ENCODE results near the gene OR1J4.
"Not testable (repeated sequence)": the region's sequence is repeated elsewhere in the genome, so short reads cannot be mapped to it uniquely, and the experiment has no call there.

Gene OR1J4

GRCh38 chr9:122518841-122519240 is at the start of gene OR1J4:
TSS of gene OR1J4 (plus strand) at chr9:122519141. CDS start at chr9:122519141, 0 bp downstream.
- no peak for DNase-seq

GRCh38 chr9:122474561-122474960 is 44.4 kb upstream of the OR1J4 start:
- no peak for DNase-seq

GRCh38 chr9:122475717-122476116 is 43.2 kb upstream of the OR1J4 start:
- no peak for DNase-seq

- DNase-seq, result no peak
Observed at GRCh38 chr9:122477346-122477745, 41.6 kb upstream of the OR1J4 start.

- DNase-seq, result no peak
Observed at GRCh38 chr9:122477826-122478225, 41.1 kb upstream of the OR1J4 start, which contains the start of gene OR1J1. TSS of gene OR1J1 (minus strand) at chr9:122477926. CDS start at chr9:122477926, 0 bp downstream.

- no peak for DNase-seq
Observed at GRCh38 chr9:122479062-122479461, 39.9 kb upstream of the OR1J4 start.

GRCh38 chr9:122498883-122499288 is 20.1 kb upstream of the OR1J4 start:
- DNase-seq, result peak; percentile 35

GRCh38 chr9:122506964-122507363 is 12.0 kb upstream of the OR1J4 start:
- no peak for DNase-seq

GRCh38 chr9:122510502-122510901 is 8.4 kb upstream of the OR1J4 start, which contains the start of gene OR1J2:
TSS of gene OR1J2 (plus strand) at chr9:122510802. CDS start at chr9:122510802, 0 bp downstream.
- no peak for DNase-seq

- DNase-seq, result no peak
Observed at GRCh38 chr9:122518226-122518625, 715 bp upstream of the OR1J4 start.

- no peak for DNase-seq
Observed at GRCh38 chr9:122519376-122519775, 435 bp downstream of the OR1J4 start.

- DNase-seq, result no peak
Observed at GRCh38 chr9:122526602-122527001, 7.7 kb downstream of the OR1J4 start.

- no peak for DNase-seq
Observed at GRCh38 chr9:122527193-122527592, 8.3 kb downstream of the OR1J4 start, which contains the start of gene OR1N1. TSS of gene OR1N1 (minus strand) at chr9:122527293. CDS start at chr9:122527293, 0 bp downstream.

- not testable (repeated sequence) for DNase-seq
Observed at GRCh38 chr9:122531157-122531556, 12.2 kb downstream of the OR1J4 start.

- no peak for DNase-seq
Observed at GRCh38 chr9:122536134-122536533, 17.2 kb downstream of the OR1J4 start.

GRCh38 chr9:122537066-122537465 is 18.1 kb downstream of the OR1J4 start:
- DNase-seq, result not testable (repeated sequence)

- DNase-seq, result no peak
Observed at GRCh38 chr9:122538757-122539156, 19.8 kb downstream of the OR1J4 start.

- no peak for DNase-seq
Observed at GRCh38 chr9:122546196-122546595, 27.3 kb downstream of the OR1J4 start.

- no peak for DNase-seq
Observed at GRCh38 chr9:122551371-122551770, 32.4 kb downstream of the OR1J4 start.

GRCh38 chr9:122552812-122553211 is 33.9 kb downstream of the OR1J4 start, which contains the start of gene OR1N2:
TSS of gene OR1N2 (plus strand) at chr9:122553112. CDS start at chr9:122553212, 100 bp downstream.
- DNase-seq, result no peak

- DNase-seq, result no peak
Observed at GRCh38 chr9:122561446-122561845, 42.5 kb downstream of the OR1J4 start.

GRCh38 chr9:122562134-122562760 is 43.3 kb downstream of the OR1J4 start:
- DNase-seq, result no peak

GRCh38 chr9:122567901-122568300 is 49.0 kb downstream of the OR1J4 start:
- DNase-seq, result no peak
